ENCODE data around the gene OVAAL. TPM values are rescaled to one million over a fixed set of nuclear protein-coding genes. Genes with fewer than 3 reads are reported as not detected.

OVAAL gene
- not detected in 2 replicates for total RNA-seq

DNA sequence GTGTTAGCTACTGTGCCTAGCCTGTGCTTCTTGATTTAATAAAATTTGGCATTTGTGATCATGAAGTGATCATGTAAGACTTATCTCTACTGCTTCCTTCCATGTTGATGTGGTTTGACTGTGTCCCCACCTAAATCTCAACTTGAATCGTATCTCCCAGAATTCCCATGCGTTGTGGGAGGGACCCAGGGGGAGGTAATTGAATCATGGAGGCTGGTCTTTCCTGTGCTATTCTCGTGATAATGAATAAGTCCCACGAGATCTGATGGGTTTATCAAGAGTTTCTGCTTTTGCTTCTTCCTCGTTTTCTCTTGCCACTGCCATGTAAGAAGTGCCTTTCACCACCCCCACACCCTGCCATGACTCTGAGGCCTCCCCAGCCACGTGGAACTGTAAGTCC, at the start of gene OVAAL:
Gene OVAAL (plus strand): TSS at position 301 of the 400 bp plus-strand sequence.

Small RNA genes within 50 kb of the gene (small RNA-seq; reads per million reads assigned to genes)
- not detected for gene RF00019

Other genes starting within 250 kb of the OVAAL start
- 51.6 and 64.3 TPM in 2 replicates for gene ACBD6, start 56.4 kb upstream of the OVAAL start, total RNA-seq
- 37.9 and 40.3 TPM in 2 replicates for gene XPR1, start 73.1 kb downstream of the OVAAL start, total RNA-seq

All from vein endothelial cell (primary cell).